OCI-LY3 (cell line): Measurements from ENCODE around the gene PVALB.

Source experiments
- CTCF ChIP-seq: fragments of 200-600, 300-600 bp; sonication (generic); IDR thresholded peaks from 2 replicates; pipeline ENCODE4 v1.5.1; 2014; ENCODE audit warnings: antibody characterized with exemption, low read length, low read depth
- EZH2phosphoT487 ChIP-seq: fragments of 200-600 bp; shearing (Covaris generic); IDR thresholded peaks from 2 replicates; pipeline ENCODE4 v1.6.1; 2018; ENCODE audit warnings: antibody characterized with exemption, mixed run types, low read depth

GRCh38 chr22:36767035-36767775, 49.6 kb downstream of the PVALB start:
- no peak for TF ChIP-seq CTCF
- TF ChIP-seq EZH2phosphoT487: no peak
